ENCODE data around the gene C4orf50.

DNA sequence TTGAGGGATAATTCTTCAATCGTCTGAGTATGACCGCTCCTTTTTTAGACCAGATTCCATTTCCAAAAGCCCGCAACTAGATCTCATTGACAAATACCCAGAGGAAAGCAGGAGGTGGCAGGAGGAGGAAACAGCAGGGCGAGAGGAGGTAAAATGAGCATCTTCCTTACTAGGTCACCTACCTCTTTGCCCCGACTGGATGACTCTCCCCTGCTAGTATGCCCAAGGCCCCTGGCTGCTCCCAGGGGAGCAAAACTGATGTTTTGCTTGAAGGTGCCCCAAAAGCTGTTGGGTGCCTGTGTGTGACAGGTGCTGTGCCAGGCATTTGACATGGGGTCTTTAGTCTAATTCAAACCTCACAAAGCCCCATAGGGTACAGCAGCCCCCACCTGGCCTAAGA is 48.9 kb downstream of the C4orf50 start:
- TF ChIP-seq, protein P1, sequence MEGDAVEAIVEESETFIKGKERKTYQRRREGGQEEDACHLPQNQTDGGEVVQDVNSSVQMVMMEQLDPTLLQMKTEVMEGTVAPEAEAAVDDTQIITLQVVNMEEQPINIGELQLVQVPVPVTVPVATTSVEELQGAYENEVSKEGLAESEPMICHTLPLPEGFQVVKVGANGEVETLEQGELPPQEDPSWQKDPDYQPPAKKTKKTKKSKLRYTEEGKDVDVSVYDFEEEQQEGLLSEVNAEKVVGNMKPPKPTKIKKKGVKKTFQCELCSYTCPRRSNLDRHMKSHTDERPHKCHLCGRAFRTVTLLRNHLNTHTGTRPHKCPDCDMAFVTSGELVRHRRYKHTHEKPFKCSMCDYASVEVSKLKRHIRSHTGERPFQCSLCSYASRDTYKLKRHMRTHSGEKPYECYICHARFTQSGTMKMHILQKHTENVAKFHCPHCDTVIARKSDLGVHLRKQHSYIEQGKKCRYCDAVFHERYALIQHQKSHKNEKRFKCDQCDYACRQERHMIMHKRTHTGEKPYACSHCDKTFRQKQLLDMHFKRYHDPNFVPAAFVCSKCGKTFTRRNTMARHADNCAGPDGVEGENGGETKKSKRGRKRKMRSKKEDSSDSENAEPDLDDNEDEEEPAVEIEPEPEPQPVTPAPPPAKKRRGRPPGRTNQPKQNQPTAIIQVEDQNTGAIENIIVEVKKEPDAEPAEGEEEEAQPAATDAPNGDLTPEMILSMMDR (IDR thresholded peaks at IDR 0.05) = no peak
- no peak for TF ChIP-seq POLR2A (IDR thresholded peaks at IDR 0.05)

Data from suprapubic skin (tissue), 3 donors.